NCI-H1930 (cell line): Measurements from ENCODE around the gene OR7C1.
"Not testable (repeated sequence)": the region's sequence is repeated elsewhere in the genome, so short reads cannot be mapped to it uniquely, and the experiment has no call there.

Experiments
- DNase-seq, 2 experiments: peaks; one replicate each; lab custom pipeline; 2025; lab: John Stamatoyannopoulos, UW

OR7C1 gene

GRCh38 chr19:14835011-14835410 is at the start of gene OR7C1, which contains the start of gene OR7A5:
Gene OR7C1, minus strand, starts transcription at chr19:14835185. Its CDS starts 35,049 bp downstream, at chr19:14800136.
Gene OR7A5, minus strand, starts transcription at chr19:14835185. Its CDS starts 6,944 bp downstream, at chr19:14828241.
- DNase-seq: no peak

- no peak for DNase-seq
Observed at GRCh38 chr19:14871619-14872230, 36.7 kb upstream of the OR7C1 start.

GRCh38 chr19:14868497-14868896 is 33.5 kb upstream of the OR7C1 start:
- DNase-seq: no peak

- no peak for DNase-seq
Observed at GRCh38 chr19:14848822-14849221, 13.8 kb upstream of the OR7C1 start, which contains the start of gene OR7A10. Gene OR7A10, minus strand, starts transcription at chr19:14848922. Its CDS starts 7,045 bp downstream, at chr19:14841877.

GRCh38 chr19:14843578-14843977 is 8.6 kb upstream of the OR7C1 start:
- DNase-seq: no peak

- no peak for DNase-seq
Observed at GRCh38 chr19:14843169-14843568, 8.2 kb upstream of the OR7C1 start.

- no peak for DNase-seq
Observed at GRCh38 chr19:14840206-14840605, 5.2 kb upstream of the OR7C1 start.

- DNase-seq: no peak
Observed at GRCh38 chr19:14837391-14837790, 2.4 kb upstream of the OR7C1 start.

- no peak for DNase-seq
Observed at GRCh38 chr19:14830702-14831101, 4.3 kb downstream of the OR7C1 start.

- no peak for DNase-seq
Observed at GRCh38 chr19:14826006-14826405, 9.0 kb downstream of the OR7C1 start.

- DNase-seq: no peak
Observed at GRCh38 chr19:14821937-14822336, 13.0 kb downstream of the OR7C1 start.

- no peak for DNase-seq
Observed at GRCh38 chr19:14818588-14818987, 16.4 kb downstream of the OR7C1 start.

- no peak for DNase-seq
Observed at GRCh38 chr19:14817052-14817451, 17.9 kb downstream of the OR7C1 start.

- no peak for DNase-seq
Observed at GRCh38 chr19:14814982-14815652, 19.9 kb downstream of the OR7C1 start.

GRCh38 chr19:14809272-14810057 is 25.5 kb downstream of the OR7C1 start:
- DNase-seq: no peak

GRCh38 chr19:14804765-14805164 is 30.2 kb downstream of the OR7C1 start:
- DNase-seq: no peak

- DNase-seq: no peak
Observed at GRCh38 chr19:14798760-14799159, 36.2 kb downstream of the OR7C1 start.

GRCh38 chr19:14796021-14796420 is 39.0 kb downstream of the OR7C1 start:
- no peak for DNase-seq

GRCh38 chr19:14795078-14795721 is 39.8 kb downstream of the OR7C1 start:
- DNase-seq: no peak

- DNase-seq: not testable (repeated sequence)
Observed at GRCh38 chr19:14792250-14792649, 42.7 kb downstream of the OR7C1 start.

GRCh38 chr19:14786421-14786851 is 48.5 kb downstream of the OR7C1 start:
- DNase-seq: no peak

- DNase-seq: not testable (repeated sequence)
Observed at GRCh38 chr19:14785102-14785793, 49.7 kb downstream of the OR7C1 start.
